Epithelial cell of alveolus of lung (primary cell): ENCODE results near the gene RPS24. TPM values are rescaled to one million over a fixed set of nuclear protein-coding genes. Genes with fewer than 3 reads are reported as not detected.

Experiments
- total RNA-seq: library from RNA; depleted of rRNA; stranded (reverse); fragments of >200 nt; gene quantifications from 2 replicates; pipeline ENCODE4 v1.2.1, GENCODE V29; 2015

The RPS24 gene
- 2,654 and 3,479 TPM in 2 replicates for total RNA-seq

GRCh38 chr10:78033637-78034470, at the start of gene RPS24:
Gene RPS24 (plus strand): TSS chr10:78033863. CDS start chr10:78033902, 39 bp downstream.

GRCh38 chr10:78029269-78030226, 4.1 kb upstream of the RPS24 start, which contains the start of gene POLR3A:
Gene POLR3A (minus strand): TSS chr10:78029515. CDS start chr10:78029407, 108 bp downstream.

Other genes with a start within 250 kb of the RPS24 start
- gene DLG5, start 107.1 kb upstream of the RPS24 start, total RNA-seq = 19.8 and 33.9 TPM in 2 replicates
- gene POLR3A, start 4.3 kb upstream of the RPS24 start, total RNA-seq = 16.1 and 17.5 TPM in 2 replicates